C4-2B (cell line): Measurements from ENCODE around the gene ZC3H11A.

Source experiments
- H3K27ac ChIP-seq: fragments of 450-650 bp; 2 replicates; pipeline ENCODE4 v1.5.1; 2017
- ZFX ChIP-seq: fragments of 450-650 bp; IDR thresholded peaks from 2 replicates; pipeline ENCODE4 v1.6.1; 2017
- TF ChIP-seq, protein P1 (sequence below): fragments of 450-650 bp; conservative IDR thresholded peaks from 2 replicates; pipeline ENCODE4 v1.5.1; 2017; ENCODE audit warnings: mild to moderate bottlenecking

The ZC3H11A gene

DNA sequence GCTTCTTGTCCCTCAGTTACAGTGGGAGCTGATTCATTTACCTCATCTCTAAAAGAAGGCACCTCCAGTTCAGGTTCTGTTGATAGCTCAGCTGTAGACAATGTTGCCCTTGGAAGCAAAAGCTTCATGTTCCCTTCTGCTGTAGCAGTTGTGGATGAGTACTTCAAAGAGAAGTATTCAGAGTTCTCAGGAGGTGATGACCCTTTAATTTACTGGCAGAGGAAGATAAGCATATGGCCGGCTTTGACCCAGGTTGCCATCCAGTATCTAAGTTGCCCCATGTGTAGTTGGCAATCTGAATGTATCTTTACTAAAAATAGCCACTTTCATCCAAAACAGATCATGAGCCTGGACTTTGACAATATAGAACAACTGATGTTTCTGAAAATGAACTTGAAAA lies 4.5 kb downstream of the ZC3H11A start:
- H3K27ac ChIP-seq = no peak overlapping the region

GRCh38 chr1:203805689-203806088 lies 10.3 kb downstream of the ZC3H11A start:
- no peak overlapping the region for H3K27ac ChIP-seq
- TF ChIP-seq ZFX = no peak
- TF ChIP-seq, protein P1, sequence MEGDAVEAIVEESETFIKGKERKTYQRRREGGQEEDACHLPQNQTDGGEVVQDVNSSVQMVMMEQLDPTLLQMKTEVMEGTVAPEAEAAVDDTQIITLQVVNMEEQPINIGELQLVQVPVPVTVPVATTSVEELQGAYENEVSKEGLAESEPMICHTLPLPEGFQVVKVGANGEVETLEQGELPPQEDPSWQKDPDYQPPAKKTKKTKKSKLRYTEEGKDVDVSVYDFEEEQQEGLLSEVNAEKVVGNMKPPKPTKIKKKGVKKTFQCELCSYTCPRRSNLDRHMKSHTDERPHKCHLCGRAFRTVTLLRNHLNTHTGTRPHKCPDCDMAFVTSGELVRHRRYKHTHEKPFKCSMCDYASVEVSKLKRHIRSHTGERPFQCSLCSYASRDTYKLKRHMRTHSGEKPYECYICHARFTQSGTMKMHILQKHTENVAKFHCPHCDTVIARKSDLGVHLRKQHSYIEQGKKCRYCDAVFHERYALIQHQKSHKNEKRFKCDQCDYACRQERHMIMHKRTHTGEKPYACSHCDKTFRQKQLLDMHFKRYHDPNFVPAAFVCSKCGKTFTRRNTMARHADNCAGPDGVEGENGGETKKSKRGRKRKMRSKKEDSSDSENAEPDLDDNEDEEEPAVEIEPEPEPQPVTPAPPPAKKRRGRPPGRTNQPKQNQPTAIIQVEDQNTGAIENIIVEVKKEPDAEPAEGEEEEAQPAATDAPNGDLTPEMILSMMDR = no peak

More for the DNA sequence above, 4.5 kb downstream of the ZC3H11A start:
- TF ChIP-seq ZFX = no peak
- TF ChIP-seq, protein P1 = no peak

- TF ChIP-seq, protein P1 = no peak
- TF ChIP-seq ZFX = no peak
- no peak overlapping the region for H3K27ac ChIP-seq
These were observed 11.8 kb downstream of the ZC3H11A start for GRCh38 chr1:203807196-203807595.

GRCh38 chr1:203813581-203814341 lies 18.3 kb downstream of the ZC3H11A start:
- no peak overlapping the region for H3K27ac ChIP-seq
- TF ChIP-seq, protein P1 = no peak
- TF ChIP-seq ZFX = no peak

DNA sequence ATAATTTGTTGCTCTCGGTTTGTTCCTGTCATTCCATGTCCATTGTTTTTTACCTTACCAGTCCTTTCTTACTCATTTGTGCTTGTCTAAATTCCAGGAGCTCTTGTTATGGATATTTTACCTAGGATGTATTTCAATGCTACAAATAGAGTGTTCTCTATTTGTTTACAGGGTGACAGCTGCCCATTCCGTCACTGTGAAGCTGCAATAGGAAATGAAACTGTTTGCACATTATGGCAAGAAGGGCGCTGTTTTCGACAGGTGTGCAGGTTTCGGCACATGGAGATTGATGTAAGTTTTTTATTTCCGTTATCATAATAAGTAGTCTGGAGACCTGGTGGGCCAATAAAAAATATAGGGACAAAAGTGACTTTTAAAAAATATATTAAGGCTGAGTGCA lies 23.0 kb downstream of the ZC3H11A start:
- TF ChIP-seq, protein P1 = no peak
- TF ChIP-seq ZFX = no peak
- no peak overlapping the region for H3K27ac ChIP-seq

- TF ChIP-seq, protein P1 = no peak
- TF ChIP-seq ZFX = no peak
- H3K27ac ChIP-seq = no peak overlapping the region
These were observed 27.9 kb downstream of the ZC3H11A start for GRCh38 chr1:203823306-203823705.

GRCh38 chr1:203826175-203826574 lies 30.8 kb downstream of the ZC3H11A start:
- H3K27ac ChIP-seq = no peak overlapping the region
- TF ChIP-seq, protein P1 = no peak
